ENCODE measurements around the gene KCTD6.

GRCh38 chr3:58452176-58452575, 39.7 kb upstream of the KCTD6 start:
- TF ChIP-seq POLR2A (IDR thresholded peaks at IDR 0.05; ENCODE audit: low read length) (no peak), GATA1 (IDR thresholded peaks at IDR 0.05; ENCODE audit: low read depth, low read length) (no peak)
